Breast epithelium (tissue), 4 donors: ENCODE data around the gene DMD. TPM values are rescaled to one million over a fixed set of nuclear protein-coding genes. Genes with fewer than 3 reads are reported as not detected.

Experiments used
- DNase-seq, 2 donors: peaks; one replicate each; pipeline ENCODE4 v3.0.0-alpha.2; 2019; ENCODE audit warnings: low spot score in 2 of 2
- H3K27ac ChIP-seq, 2 donors: fragments of 200-600 bp; sonication (generic) in 1 of 2; one replicate each; pipeline ENCODE4 v1.5.1; 2016 to 2019; ENCODE audit warnings: mild to moderate bottlenecking in 1 of 2
- H3K27me3 ChIP-seq, 2 donors: fragments of 200-600 bp; sonication (generic) in 1 of 2; one replicate each; pipeline versions ENCODE4 v1.5.1 to v1.6.0; 2017 to 2019; ENCODE audit warnings: control low read depth in 1 of 2, mild to moderate bottlenecking in 1 of 2
- H3K36me3 ChIP-seq: fragments of 200-600 bp; one replicate; pipeline ENCODE4 v1.5.1; 2019
- H3K4me1 ChIP-seq, 2 donors: fragments of 200-600 bp; sonication (generic); one replicate each; pipeline ENCODE4 v1.5.1; 2016 to 2019; ENCODE audit warnings: control low read depth in 1 of 2
- H3K4me3 ChIP-seq, 3 donors: fragments of 200-600 bp; sonication (generic); 1 replicate in 2 of 3; 2 replicates in 1 of 3; pipeline ENCODE4 v1.5.1; 2016 to 2019; ENCODE audit warnings: mild to moderate bottlenecking in 3 of 3, moderate library complexity in 2 of 3
- H3K9me3 ChIP-seq, 2 donors: fragments of 200-600 bp; sonication (generic) in 1 of 2; one replicate each; pipeline ENCODE4 v1.5.1; 2016 to 2019; ENCODE audit warnings: control low read depth in 1 of 2
- CTCF ChIP-seq, 3 donors: fragments of 450-650 bp; IDR thresholded peaks; one replicate each; pipeline ENCODE4 v1.5.1; 2016 to 2017; ENCODE audit warnings: antibody characterized with exemption in 3 of 3, mild to moderate bottlenecking in 3 of 3, moderate library complexity in 3 of 3
- POLR2A ChIP-seq: fragments of 450-650 bp; IDR thresholded peaks from one replicate; pipeline ENCODE4 v1.6.1; 2016; ENCODE audit warnings: antibody characterized with exemption, mild to moderate bottlenecking, moderate library complexity
- POLR2AphosphoS5 ChIP-seq, 3 donors: sonication (generic); formaldehyde crosslinking; IDR thresholded peaks; one replicate each; pipeline ENCODE4 v1.6.1; 2017; ENCODE audit warnings: antibody characterized with exemption in 3 of 3
- intact Hi-C: fragments of 100-400 bp; cut with DNase I; formaldehyde crosslinking; loops from one replicate; pipeline ENCODE4 v1.15.1; 2023; ENCODE audit warnings: low total_unique reads
- total RNA-seq, 3 donors: library from RNA; depleted of rRNA; stranded (reverse); fragments of >200 nt; gene quantifications; one replicate each; pipeline ENCODE4 v1.1.0, GENCODE V29; 2016

Gene DMD
- total RNA-seq, 3 donors from 2014 or later = 57.0 to 135 (median 65.2) TPM

GRCh38 chrX:31165241-31166035 lies 2045.9 kb downstream of the DMD start:
- Histone ChIP-seq H3K36me3 (no peaks in the 10 kb centered on the region), H3K4me3 (no peak overlapping the region), H3K9me3 (no peaks in the 10 kb centered on the region), H3K27ac (no peak overlapping the region), H3K27me3 (peaks cover 0 to 27% of the 10 kb centered on the region in 2 donors), H3K4me1 (no peaks in the 10 kb centered on the region)
- no peak for DNase-seq
- intact Hi-C loops = no loop called here
- no peak for TF ChIP-seq POLR2AphosphoS5 (IDR thresholded peaks at IDR 0.05)
- TF ChIP-seq CTCF (IDR thresholded peaks at IDR 0.05) = no peak
- TF ChIP-seq POLR2A = no peak

DNA sequence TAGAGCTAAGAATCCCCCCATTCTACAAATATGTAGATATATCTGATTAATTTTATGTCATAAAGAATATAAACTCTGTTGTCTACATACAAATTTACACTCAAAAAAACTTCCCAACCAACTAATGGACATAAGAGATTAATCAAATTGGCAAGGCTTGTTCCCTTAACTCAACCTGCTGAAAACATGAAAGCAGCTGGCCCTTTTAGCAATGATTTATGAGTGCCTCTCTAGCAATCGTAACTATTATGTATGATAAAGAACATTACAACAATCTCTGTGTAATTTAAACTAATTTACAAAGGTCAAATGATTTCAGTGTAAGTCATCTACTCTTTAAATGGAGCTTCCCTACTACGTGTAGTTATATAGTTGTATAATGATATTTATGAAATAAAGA lies 2056.4 kb downstream of the DMD start:
- intact Hi-C loops = loop anchor here (10.0 kb wide), 1 partner anchor 880 kb away; no protein-coding TSS in a partner anchor
- H3K4me1 ChIP-seq = no peaks in the 10 kb centered on the region
- peaks cover 0 to 9% of the 10 kb centered on the region in 2 donors for H3K27me3 ChIP-seq
- no peaks in the 10 kb centered on the region for H3K9me3 ChIP-seq
- DNase-seq = no peak
- no peak overlapping the region for H3K27ac ChIP-seq
- no peaks in the 10 kb centered on the region for H3K36me3 ChIP-seq
- no peak for TF ChIP-seq POLR2A
- H3K4me3 ChIP-seq = no peak overlapping the region

DNA sequence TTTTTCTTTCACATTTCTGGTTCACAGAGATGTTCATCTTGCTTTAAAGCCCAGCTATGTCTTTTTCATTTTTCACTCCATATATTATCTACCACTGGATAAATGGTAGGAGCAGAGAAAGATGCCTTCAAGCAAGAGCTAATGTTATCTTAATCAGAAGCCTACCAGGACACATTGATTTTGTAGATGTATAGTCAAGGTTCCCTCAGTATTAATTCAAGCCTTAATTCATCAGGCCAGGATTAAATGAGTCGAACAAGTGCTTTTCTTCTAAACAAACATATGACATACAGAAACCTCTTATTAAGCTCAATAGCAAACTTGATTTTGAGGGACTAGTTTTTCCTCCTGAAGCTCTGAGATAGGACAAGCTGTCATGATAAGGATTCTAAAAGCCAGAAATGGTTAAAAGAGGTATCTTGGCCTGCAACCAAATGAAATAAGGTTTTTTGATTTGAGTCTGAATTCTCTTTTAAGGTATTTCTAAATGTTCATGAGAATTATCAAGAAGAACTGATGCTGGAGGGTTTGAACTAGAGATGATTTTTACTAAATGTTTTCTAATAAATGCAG lies 2057.8 kb downstream of the DMD start:
- no peak overlapping the region for H3K4me3 ChIP-seq
- no peak for DNase-seq
- H3K27me3 ChIP-seq = peaks cover 0 to 9% of the 10 kb centered on the region in 2 donors
- no peaks in the 10 kb centered on the region for H3K9me3 ChIP-seq
- no peaks in the 10 kb centered on the region for H3K36me3 ChIP-seq
- TF ChIP-seq POLR2A (no peak), CTCF (IDR thresholded peaks at IDR 0.05) (no peak), POLR2AphosphoS5 (IDR thresholded peaks at IDR 0.05) (no peak)
- intact Hi-C loops = loop anchor here (10.0 kb wide), 1 partner anchor 881 kb away; no protein-coding TSS in a partner anchor
- H3K4me1 ChIP-seq = no peaks in the 10 kb centered on the region
- no peak overlapping the region for H3K27ac ChIP-seq

GRCh38 chrX:31147175-31147574 lies 2064.2 kb downstream of the DMD start:
- Histone ChIP-seq H3K4me1 (no peaks in the 10 kb centered on the region), H3K36me3 (no peaks in the 10 kb centered on the region), H3K4me3 (no peak overlapping the region), H3K27me3 (no peaks in the 10 kb centered on the region), H3K27ac (no peak overlapping the region), H3K9me3 (no peaks in the 10 kb centered on the region)
- DNase-seq = no peak
- no peak for TF ChIP-seq POLR2AphosphoS5 (IDR thresholded peaks at IDR 0.05)
- no peak for TF ChIP-seq POLR2A
- TF ChIP-seq CTCF (IDR thresholded peaks at IDR 0.05) = no peak
- intact Hi-C loops = no loop called here

DNA sequence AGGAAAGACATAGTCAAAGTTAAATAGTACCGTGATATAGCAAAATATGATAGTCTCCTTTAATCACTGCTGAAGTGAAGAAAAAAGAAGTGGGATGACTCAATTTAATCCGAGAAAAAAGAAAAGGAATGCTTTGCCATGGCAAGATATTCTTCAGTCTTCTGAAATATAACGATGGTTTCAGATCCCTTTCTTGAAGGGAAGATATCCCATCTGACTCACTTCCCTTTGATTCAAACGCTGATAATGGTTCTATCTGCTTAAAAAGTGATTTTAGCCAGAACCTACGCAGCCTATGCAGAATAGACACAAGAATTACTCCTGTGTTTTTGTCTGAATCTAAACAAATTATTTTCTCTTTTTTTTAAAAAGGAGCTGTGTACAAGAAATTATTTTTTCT lies 2071.4 kb downstream of the DMD start:
- Histone ChIP-seq H3K4me1 (no peaks in the 10 kb centered on the region), H3K9me3 (peaks cover 0 to 10% of the 10 kb centered on the region in 2 donors), H3K4me3 (no peak overlapping the region), H3K27me3 (no peaks in the 10 kb centered on the region), H3K27ac (no peak overlapping the region), H3K36me3 (no peaks in the 10 kb centered on the region)
- no peak for DNase-seq
- TF ChIP-seq POLR2A (no peak), POLR2AphosphoS5 (IDR thresholded peaks at IDR 0.05) (no peak), CTCF (IDR thresholded peaks at IDR 0.05) (no peak)
- intact Hi-C loops = loop anchor here (1.0 kb wide), 1 partner anchor 8 kb away; no protein-coding TSS in a partner anchor
